Measurements from ENCODE around the gene ABRAXAS1.
"Not testable (repeated sequence)": the region's sequence is repeated elsewhere in the genome, so short reads cannot be mapped to it uniquely, and the experiment has no call there.

ABRAXAS1 gene

DNA sequence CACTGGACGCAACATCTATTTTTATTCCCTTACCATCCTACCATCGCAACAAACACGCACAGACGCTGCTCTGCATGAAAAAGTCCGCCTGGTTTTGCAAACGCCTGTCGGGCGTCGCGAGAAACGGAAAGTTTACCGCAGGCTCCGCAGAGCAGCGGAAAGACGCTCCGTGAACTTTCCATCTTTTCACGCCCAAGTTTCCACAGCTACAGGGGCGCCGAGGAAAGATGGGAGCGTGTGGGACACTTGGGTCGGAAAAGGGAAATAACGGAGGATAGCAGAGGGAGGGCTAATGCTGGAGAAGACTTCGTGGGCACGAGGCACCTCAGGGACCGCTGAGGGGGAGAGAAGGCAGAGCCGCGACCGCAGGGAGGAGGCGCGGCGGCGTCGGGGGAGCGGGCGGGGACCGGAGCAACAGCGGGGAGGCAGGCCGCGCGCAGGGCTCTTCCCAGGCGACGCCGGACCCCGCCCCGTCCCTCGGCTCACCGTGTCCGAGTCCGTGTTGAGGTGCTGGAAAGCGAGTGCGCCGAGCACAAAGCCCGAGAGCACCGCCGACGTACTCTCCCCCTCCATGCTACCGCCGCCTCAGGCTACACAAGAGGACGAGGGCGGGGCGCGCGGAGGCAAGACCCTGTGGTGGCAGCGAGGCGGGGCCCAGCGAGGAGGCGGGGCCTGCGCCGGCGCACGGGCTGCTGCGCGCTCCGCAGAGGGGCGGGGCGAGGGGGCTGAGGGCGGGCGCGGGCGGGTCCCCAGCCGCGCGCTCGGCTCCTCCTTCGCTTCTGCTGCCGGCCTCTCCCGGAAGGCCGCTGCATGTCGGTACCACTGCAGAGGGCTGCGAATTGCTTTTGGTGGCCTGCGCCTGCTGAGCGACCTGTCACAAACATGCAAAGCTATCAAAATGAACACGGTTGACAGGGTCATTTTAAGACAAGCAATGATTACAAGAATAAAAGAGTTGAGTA lies at the start of gene ABRAXAS1:
Gene ABRAXAS1 (minus strand): TSS at position 601 of the 962 bp plus-strand sequence. CDS start 28 bp downstream, at position 573.
- peak; percentile 98 for TF ChIP-seq L3MBTL2 (conservative IDR thresholded peaks at IDR 0.05)
- TF ChIP-seq ZNF384 (IDR thresholded peaks at IDR 0.05) = no peak
- peak; percentile 34; the same call in 1 of the 2 replicates for TF ChIP-seq CTBP1 (IDR thresholded peaks at IDR 0.05; ENCODE audit: borderline replicate concordance)
- DNase-seq (ENCODE audit: extremely low spot score) = peak; percentile 98
- ChIA-PET POLR2A (interaction anchor here (0.9 kb wide), 1 partner anchor 29 kb away, joined by 3 read pairs; the partner anchor contains the start of genes HELQ and MRPS18C), CTCF (no interaction called here)

DNA sequence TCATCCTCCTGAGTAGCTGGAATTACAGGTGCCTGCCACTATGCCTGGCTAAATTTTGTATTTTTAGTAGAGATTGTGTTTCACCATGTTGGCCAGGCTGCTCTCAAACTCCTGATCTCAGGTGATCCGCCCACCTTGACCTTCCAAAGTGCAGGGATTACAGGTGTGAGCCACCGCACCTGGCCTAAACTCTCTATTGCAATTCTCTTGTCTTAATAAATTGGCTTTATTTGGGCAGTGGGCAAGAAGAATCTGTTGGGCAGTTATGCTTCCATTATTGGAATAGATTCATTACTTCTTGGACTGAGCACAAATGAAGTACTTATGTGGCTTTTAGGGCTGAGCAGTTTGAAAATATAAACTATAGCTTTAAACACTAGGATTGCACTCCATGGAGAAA lies 42.8 kb upstream of the ABRAXAS1 start:
- no peak for TF ChIP-seq ELF4 (IDR thresholded peaks at IDR 0.05)
- no peak for TF ChIP-seq BHLHE40 (IDR thresholded peaks at IDR 0.05; ENCODE audit: borderline replicate concordance)
- no peak for DNase-seq (ENCODE audit: extremely low spot score)
- CTCF ChIA-PET = no interaction called here
- POLR2A ChIA-PET = interaction anchor here (1.4 kb wide), 1 partner anchor 11 kb away, joined by 3 read pairs; no protein-coding TSS in a partner anchor

DNA sequence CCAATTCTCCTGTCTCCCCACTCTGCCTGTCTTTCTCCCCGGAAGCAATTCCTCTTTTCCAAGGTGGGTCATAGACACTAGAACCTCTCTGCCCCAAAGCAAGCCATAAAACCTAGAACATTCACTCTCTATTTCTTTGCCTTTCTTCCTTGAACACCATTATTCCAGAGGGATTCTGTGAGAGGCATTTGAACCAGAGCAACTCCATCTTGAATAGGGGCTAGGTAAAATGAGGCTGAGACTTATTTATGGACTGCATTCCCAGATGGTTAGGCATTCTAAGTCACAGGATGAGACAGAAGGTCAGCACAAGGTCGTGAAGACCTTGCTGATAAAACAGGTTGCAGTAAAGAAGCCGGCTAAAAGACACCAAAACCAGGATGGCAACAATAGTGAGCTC lies 37.3 kb upstream of the ABRAXAS1 start:
- CTCF ChIA-PET = no interaction called here
- TF ChIP-seq FOXA1 (IDR thresholded peaks at IDR 0.05) = no peak
- TF ChIP-seq ELF4 (IDR thresholded peaks at IDR 0.05) = no peak
- TF ChIP-seq, protein P1, sequence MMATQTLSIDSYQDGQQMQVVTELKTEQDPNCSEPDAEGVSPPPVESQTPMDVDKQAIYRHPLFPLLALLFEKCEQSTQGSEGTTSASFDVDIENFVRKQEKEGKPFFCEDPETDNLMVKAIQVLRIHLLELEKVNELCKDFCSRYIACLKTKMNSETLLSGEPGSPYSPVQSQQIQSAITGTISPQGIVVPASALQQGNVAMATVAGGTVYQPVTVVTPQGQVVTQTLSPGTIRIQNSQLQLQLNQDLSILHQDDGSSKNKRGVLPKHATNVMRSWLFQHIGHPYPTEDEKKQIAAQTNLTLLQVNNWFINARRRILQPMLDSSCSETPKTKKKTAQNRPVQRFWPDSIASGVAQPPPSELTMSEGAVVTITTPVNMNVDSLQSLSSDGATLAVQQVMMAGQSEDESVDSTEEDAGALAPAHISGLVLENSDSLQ (IDR thresholded peaks at IDR 0.05) = no peak
- no peak for TF ChIP-seq FOXM1 (IDR thresholded peaks at IDR 0.05; ENCODE audit: borderline replicate concordance)
- TF ChIP-seq ZNF384 (IDR thresholded peaks at IDR 0.05) = no peak
- no peak for TF ChIP-seq NFRKB (IDR thresholded peaks at IDR 0.05)
- TF ChIP-seq LEF1 (IDR thresholded peaks at IDR 0.05; ENCODE audit: borderline replicate concordance) = no peak
- TF ChIP-seq SUZ12 (IDR thresholded peaks at IDR 0.05) = no peak
- TF ChIP-seq HDGF (IDR thresholded peaks at IDR 0.05; ENCODE audit: borderline replicate concordance) = no peak
- no peak for TF ChIP-seq ARNT (IDR thresholded peaks at IDR 0.05)
- TF ChIP-seq L3MBTL2 (conservative IDR thresholded peaks at IDR 0.05) = no peak
- no peak for TF ChIP-seq FOXK2 (IDR thresholded peaks at IDR 0.05)
- no peak for TF ChIP-seq BHLHE40 (IDR thresholded peaks at IDR 0.05; ENCODE audit: borderline replicate concordance)
- TF ChIP-seq TARDBP (IDR thresholded peaks at IDR 0.05) = no peak
- TF ChIP-seq CTBP1 (IDR thresholded peaks at IDR 0.05; ENCODE audit: borderline replicate concordance) = no peak
- no peak for TF ChIP-seq SP1 (IDR thresholded peaks at IDR 0.05)
- POLR2A ChIA-PET = no interaction called here
- no peak for DNase-seq (ENCODE audit: extremely low spot score)

DNA sequence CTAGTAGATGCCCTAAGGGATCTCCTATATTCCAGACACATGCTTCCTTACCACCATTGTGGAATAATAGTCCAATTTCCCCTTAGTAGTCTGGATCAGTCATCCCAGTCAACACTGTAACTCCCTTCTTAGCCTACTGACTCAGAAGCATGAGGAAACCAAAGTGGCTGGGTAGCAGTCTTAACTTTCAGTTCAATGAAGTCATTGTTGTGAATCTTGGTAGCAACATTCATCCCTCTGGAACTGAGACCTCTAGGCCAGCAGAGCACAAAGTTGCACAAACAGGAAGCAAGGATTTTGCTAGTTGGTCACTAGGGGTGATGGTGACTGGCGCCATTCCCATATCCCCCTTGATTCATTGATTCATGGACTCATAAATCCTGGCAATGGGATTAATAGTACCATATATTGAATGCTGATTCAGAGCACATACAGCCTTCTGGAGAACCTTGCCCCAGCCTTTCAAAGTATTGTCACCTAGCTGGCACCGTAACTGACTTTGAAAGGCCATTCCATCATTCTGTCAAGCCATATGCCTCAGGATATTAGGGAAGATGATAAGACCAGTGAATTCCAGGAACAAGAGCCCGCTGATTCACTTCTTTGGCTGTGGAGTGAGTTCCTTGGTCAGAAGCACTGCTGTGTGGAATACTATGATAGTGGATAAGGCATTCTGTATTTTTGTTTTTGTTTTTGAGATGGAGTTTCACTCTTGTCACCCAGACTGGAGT lies 31.3 kb upstream of the ABRAXAS1 start:
- DNase-seq (ENCODE audit: extremely low spot score) = no peak
- no peak for TF ChIP-seq ARNT (IDR thresholded peaks at IDR 0.05)
- no peak for TF ChIP-seq CTBP1 (IDR thresholded peaks at IDR 0.05; ENCODE audit: borderline replicate concordance)
- no peak for TF ChIP-seq TARDBP (IDR thresholded peaks at IDR 0.05)
- no peak for TF ChIP-seq ELF4 (IDR thresholded peaks at IDR 0.05)
- no peak for TF ChIP-seq HDGF (IDR thresholded peaks at IDR 0.05; ENCODE audit: borderline replicate concordance)
- no peak for TF ChIP-seq ZNF384 (IDR thresholded peaks at IDR 0.05)
- TF ChIP-seq BHLHE40 (IDR thresholded peaks at IDR 0.05; ENCODE audit: borderline replicate concordance) = no peak
- no peak for TF ChIP-seq FOXM1 (IDR thresholded peaks at IDR 0.05; ENCODE audit: borderline replicate concordance)
- no peak for TF ChIP-seq FOXA1 (IDR thresholded peaks at IDR 0.05)
- no peak for TF ChIP-seq FOXK2 (IDR thresholded peaks at IDR 0.05)
- ChIA-PET POLR2A (no interaction called here), CTCF (no interaction called here)

DNA sequence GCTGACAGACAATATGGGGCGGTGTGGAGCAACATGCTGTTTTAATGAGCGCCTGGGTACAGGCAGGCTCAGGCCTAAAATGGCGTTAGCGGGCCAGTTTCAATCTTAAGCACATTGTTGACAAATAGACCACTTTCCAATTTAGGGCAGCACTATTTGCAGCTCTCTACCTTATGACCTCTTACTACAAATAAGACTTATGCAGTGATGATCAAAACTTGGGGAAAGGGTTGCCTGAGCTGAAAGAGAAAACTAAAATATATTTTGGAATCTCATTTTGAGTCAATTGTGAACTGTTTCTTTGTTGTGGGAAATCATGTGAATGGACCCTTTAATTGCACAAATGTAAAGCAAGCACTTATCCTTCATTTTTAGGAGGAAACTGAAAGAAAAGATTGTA lies 25.5 kb upstream of the ABRAXAS1 start:
- no peak for DNase-seq (ENCODE audit: extremely low spot score)
- no peak for TF ChIP-seq FOXK2 (IDR thresholded peaks at IDR 0.05)
- TF ChIP-seq, protein P1 (IDR thresholded peaks at IDR 0.05) = no peak
- TF ChIP-seq ZNF384 (IDR thresholded peaks at IDR 0.05) = no peak
- no peak for TF ChIP-seq NFRKB (IDR thresholded peaks at IDR 0.05)
- TF ChIP-seq ARNT (IDR thresholded peaks at IDR 0.05) = no peak
- TF ChIP-seq TARDBP (IDR thresholded peaks at IDR 0.05) = no peak
- TF ChIP-seq LEF1 (IDR thresholded peaks at IDR 0.05; ENCODE audit: borderline replicate concordance) = no peak
- no peak for TF ChIP-seq FOXA1 (IDR thresholded peaks at IDR 0.05)
- ChIA-PET CTCF (interaction anchor here (0.6 to 0.7 kb wide), 2 partner anchors 48 to 153 kb away, joined by 3 to 4 read pairs; no protein-coding TSS in a partner anchor), POLR2A (no interaction called here)

DNA sequence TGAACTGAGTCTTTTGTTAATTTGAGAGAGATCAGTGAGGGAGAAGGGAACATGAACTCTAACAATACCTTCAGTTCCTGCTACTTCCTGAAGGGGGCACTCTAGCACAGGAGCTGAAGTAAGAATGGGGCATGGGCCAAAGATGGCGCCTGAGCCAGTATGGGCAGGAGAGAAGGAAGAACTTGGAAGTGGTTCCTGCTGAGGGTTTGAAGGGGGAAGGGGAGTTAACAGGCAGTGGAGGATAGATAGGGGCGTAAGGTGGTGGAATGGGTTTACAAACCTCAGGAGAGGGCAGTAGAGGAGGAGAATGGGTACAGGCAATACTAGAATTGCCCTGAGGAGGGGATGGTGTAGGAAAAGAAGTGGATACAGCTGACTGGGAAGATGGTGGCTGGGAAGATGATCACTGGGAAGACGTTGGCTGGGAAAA lies 24.3 kb upstream of the ABRAXAS1 start:
- peak; percentile 35; the same call in 1 of the 2 replicates for TF ChIP-seq NFRKB (IDR thresholded peaks at IDR 0.05)
- POLR2A ChIA-PET = not testable (repeated sequence)
- DNase-seq (ENCODE audit: extremely low spot score) = peak; percentile 62
- CTCF ChIA-PET = interaction anchor here (1.2 kb wide), 1 partner anchor 120 kb away, joined by 4 read pairs; no protein-coding TSS in a partner anchor

DNA sequence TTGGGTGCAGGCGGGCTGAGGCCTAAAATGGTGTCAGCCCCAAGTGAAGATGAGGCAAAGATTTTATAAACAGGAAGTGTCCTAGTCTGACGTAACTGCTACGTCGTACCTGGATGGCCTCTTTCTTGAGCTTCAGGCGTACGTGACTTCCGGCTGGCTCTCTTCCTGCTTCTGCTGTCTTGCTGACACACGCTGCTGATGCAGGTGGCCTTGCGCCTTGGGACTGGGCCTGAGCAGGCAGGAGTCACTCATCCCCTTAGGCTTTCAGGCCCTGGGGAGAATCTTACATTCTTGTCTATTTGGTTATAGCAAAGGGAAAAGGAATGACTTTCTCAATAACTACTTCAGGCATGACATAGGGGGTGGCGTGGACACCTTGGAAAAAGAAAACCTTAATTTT lies 20.1 kb upstream of the ABRAXAS1 start:
- CTCF ChIA-PET = no interaction called here
- POLR2A ChIA-PET = no interaction called here
- no peak for TF ChIP-seq ELF4 (IDR thresholded peaks at IDR 0.05)
- DNase-seq (ENCODE audit: extremely low spot score) = no peak

Data from HEK293T (cell line).